GM12873 (cell line): ENCODE data around the gene REEP6.

Experiments used
- TF ChIP-seq, protein P1 (sequence below): IDR thresholded peaks from 2 replicates; pipeline ENCODE4 v1.5.1; 2012; ENCODE audit warnings: low read depth, mild to moderate bottlenecking, moderate library complexity, low read length, control low read depth; ENCODE audit not compliant: insufficient read depth; ENCODE audit errors: missing control alignments

REEP6 gene

DNA sequence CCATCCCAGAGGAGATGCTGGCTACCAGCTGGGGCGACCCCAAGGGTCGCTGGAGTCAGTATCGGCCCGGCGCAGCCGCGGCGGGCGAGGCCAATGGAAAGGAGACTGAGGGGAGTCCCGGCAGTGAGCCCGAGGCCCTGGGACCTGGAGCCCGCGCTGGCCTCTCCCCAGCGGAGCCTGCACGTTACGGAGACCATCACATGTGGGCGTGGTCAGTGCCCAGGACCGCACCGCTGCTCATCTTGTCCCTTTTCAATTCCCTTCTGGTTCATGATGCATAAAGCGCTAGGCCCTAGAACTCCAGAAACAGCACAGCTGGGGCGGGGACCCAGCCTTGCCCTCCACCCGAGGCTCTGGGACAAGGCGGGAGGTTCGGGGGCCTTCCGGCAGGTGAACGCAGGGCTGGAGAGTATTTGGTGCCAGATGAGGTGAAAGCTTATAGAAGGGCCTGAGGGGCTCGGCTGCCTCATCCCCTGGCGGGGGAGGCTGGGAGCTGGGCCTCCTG is 19.9 kb upstream of the REEP6 start:
- TF ChIP-seq, protein P1, sequence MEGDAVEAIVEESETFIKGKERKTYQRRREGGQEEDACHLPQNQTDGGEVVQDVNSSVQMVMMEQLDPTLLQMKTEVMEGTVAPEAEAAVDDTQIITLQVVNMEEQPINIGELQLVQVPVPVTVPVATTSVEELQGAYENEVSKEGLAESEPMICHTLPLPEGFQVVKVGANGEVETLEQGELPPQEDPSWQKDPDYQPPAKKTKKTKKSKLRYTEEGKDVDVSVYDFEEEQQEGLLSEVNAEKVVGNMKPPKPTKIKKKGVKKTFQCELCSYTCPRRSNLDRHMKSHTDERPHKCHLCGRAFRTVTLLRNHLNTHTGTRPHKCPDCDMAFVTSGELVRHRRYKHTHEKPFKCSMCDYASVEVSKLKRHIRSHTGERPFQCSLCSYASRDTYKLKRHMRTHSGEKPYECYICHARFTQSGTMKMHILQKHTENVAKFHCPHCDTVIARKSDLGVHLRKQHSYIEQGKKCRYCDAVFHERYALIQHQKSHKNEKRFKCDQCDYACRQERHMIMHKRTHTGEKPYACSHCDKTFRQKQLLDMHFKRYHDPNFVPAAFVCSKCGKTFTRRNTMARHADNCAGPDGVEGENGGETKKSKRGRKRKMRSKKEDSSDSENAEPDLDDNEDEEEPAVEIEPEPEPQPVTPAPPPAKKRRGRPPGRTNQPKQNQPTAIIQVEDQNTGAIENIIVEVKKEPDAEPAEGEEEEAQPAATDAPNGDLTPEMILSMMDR: no peak

- TF ChIP-seq, protein P1: no peak
Observed at GRCh38 chr19:1471515-1472160, 19.3 kb upstream of the REEP6 start.

DNA sequence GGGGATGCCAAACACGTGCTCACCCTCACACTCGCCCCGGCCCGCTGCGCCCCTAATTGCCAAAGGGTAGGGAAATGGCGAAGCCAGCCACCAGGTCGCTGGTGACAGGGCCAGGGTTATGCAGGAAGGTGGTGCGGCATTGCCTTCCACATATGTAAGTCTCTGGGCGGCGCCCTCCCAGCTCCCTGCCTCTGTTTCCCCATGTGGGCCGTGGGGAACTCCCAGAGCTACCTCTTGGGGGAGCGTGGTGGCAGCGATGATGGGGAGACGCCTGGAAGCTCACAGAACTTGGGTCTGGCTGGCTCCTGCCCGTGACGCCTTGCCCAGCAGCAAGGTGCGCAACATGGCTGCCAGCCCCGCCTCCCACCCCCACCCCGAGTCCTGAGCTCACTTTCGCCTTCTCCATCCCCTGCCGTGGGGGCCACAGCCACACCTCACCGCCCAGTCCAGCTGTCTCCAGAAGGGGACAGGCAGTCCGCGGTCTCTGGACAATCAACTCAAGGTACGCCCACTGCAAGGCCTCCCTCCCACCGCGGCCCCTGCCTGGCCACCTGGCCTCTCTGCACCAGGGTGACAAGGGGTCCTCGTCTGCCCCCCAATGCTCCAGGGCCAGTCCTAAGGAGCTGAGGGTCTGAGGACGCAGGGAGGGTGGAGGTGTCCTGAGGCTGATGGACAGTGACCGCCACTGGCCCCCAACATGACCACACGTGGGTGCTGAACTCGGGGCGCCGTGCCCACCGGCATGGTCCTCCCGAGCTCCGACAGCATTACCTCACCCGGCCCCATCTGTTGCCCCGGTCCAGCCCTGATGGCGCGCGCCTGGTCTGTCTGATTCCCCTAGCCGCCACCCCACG is 18.5 kb upstream of the REEP6 start:
- TF ChIP-seq, protein P1: no peak

- TF ChIP-seq, protein P1: no peak
Observed at GRCh38 chr19:1473085-1473851, 17.7 kb upstream of the REEP6 start.

DNA sequence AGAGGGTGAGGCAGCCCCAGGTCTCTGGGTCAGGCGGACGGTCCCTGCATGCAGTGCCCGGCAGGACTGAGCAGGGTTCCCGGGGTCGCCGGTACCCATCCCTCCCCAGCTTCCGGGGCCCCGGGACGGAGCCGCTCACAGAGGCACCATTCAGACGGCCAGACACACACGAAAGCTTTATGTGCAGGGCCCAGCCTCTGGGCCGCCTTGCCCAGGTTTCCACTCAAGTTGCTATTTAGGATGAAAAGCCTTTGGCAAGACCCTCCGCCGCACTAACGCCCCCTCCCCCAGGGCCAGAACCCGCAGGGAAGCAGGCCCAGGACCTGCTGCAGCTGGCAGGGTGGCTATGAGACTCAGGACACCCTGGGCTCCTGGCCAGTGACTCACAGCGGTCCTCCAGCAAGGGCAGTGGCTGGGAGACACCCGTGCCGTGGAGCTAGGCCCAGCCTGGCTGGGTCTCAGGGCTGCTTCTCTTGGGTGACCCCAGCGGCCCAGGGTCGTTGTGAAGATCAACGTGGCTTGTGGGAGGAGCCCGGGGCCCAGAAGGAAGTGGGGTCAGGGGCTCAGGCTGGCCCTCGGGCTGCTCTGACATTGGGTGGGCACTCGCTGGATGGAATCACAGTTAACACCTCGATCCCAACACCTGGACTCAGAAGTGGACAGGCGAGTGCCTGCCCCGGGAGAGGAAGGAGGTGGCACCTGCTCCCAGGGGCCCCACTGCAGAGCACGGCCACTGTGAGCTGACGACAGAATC is 16.8 kb upstream of the REEP6 start:
- TF ChIP-seq, protein P1: no peak

GRCh38 chr19:1474765-1475351 is 16.1 kb upstream of the REEP6 start:
- TF ChIP-seq, protein P1: no peak
